ENCODE measurements around the gene AHCYL1. TPM values are rescaled to one million over a fixed set of nuclear protein-coding genes. Genes with fewer than 3 reads are reported as not detected.

The AHCYL1 gene
- total RNA-seq, 1 experiment from 2014 or later: 89.6 TPM

DNA sequence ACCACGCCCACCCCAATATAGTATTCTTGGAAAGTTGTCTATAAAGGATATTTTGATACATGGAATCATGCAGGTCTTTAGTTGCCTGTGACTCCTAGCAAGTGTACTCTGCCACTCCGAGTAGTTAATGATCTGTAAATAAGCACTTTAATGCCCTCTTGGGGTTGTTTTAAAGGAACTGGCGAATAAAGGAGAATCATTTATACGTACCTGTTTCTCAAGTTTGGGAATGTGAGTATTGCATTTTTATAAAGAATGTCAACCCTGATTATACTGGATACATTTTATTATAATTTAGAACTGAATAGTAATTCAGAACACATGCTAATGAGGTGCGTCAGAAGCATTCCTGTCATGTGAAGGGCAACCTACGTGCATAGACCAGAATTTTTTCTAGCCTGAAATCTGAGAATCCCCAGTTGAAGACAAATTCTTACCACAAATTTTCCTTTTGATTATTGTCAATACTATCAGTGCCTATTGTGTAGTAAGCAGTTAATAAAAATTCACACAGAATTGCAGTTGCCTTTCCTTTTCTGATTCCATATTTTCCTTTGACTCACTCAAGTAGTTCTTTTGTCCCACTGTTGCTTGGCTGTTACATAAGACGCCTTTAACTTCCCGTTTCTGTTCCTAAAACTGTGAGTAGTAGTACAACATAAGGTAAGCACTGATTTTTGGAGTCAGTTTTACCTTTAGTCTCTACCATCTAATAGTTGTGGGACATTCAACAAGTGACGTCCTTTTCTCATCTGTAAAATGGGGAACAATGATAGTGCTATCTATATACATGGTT, 5.1 kb downstream of the AHCYL1 start:
- CTCF ChIA-PET: no interaction called here
- H3K27ac ChIP-seq (ENCODE audit: low read depth, low read length, poor library complexity, severe bottlenecking): peak overlapping the region; percentile 53
- no TSS peak for BruUV-seq (replicated peaks)
- no peaks in the 10 kb centered on the region for H3K36me3 ChIP-seq (ENCODE audit: insufficient read depth, low read length, poor library complexity, severe bottlenecking)
- POLR2A ChIA-PET (ENCODE audit: low non-redundant PET): no interaction called here
- intact Hi-C loops (cut with micrococcal nuclease; ENCODE audit: unreplicated experiment): loop anchor here (5.0 kb wide), 1 partner anchor 347 kb away; no protein-coding TSS in a partner anchor
- TF ChIP-seq EZH2 (IDR thresholded peaks at IDR 0.05; ENCODE audit: borderline replicate concordance, low read depth, low read length, poor library complexity, severe bottlenecking): no peak
- TF ChIP-seq, protein P1, sequence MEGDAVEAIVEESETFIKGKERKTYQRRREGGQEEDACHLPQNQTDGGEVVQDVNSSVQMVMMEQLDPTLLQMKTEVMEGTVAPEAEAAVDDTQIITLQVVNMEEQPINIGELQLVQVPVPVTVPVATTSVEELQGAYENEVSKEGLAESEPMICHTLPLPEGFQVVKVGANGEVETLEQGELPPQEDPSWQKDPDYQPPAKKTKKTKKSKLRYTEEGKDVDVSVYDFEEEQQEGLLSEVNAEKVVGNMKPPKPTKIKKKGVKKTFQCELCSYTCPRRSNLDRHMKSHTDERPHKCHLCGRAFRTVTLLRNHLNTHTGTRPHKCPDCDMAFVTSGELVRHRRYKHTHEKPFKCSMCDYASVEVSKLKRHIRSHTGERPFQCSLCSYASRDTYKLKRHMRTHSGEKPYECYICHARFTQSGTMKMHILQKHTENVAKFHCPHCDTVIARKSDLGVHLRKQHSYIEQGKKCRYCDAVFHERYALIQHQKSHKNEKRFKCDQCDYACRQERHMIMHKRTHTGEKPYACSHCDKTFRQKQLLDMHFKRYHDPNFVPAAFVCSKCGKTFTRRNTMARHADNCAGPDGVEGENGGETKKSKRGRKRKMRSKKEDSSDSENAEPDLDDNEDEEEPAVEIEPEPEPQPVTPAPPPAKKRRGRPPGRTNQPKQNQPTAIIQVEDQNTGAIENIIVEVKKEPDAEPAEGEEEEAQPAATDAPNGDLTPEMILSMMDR (conservative IDR thresholded peaks at IDR 0.05; ENCODE audit: low read depth, low read length): no peak
- peaks cover 32% of the 10 kb centered on the region for H3K4me1 ChIP-seq (ENCODE audit: insufficient read depth, low read length, poor library complexity, severe bottlenecking)
- no peak for DNase-seq (ENCODE audit: low spot score)
- no peak overlapping the region for H3K4me3 ChIP-seq (ENCODE audit: low read depth, low read length, poor library complexity, severe bottlenecking)
- no peaks in the 10 kb centered on the region for H3K27me3 ChIP-seq (replicated peaks; ENCODE audit: insufficient read depth, low read depth, low read length, poor library complexity)
- no peaks in the 10 kb centered on the region for H3K9me3 ChIP-seq (ENCODE audit: low read depth, low read length, poor library complexity, severe bottlenecking)

DNA sequence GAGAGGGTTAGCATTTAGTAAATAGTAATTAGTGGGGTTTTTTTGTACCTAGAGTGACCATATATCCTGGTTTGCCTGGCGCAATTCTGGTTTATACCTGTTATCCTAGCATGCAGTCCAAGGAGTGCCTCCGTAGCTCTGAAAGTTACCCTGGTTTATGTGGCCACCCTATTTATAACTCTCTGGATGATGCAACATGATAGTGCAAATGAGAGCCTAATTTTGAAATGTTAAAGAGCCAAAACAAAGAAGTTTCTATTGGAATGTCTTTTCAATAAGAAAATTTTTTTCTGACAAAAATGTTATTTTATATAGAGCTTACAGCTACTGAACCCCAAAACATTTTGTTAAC, 5.7 kb downstream of the AHCYL1 start:
- no peak for TF ChIP-seq EZH2 (IDR thresholded peaks at IDR 0.05; ENCODE audit: borderline replicate concordance, low read depth, low read length, poor library complexity, severe bottlenecking)
- TF ChIP-seq, protein P1 (conservative IDR thresholded peaks at IDR 0.05; ENCODE audit: low read depth, low read length): no peak
- Histone ChIP-seq H3K4me1 (ENCODE audit: insufficient read depth, low read length, poor library complexity, severe bottlenecking) (peaks cover 32% of the 10 kb centered on the region), H3K27me3 (replicated peaks; ENCODE audit: insufficient read depth, low read depth, low read length, poor library complexity) (no peaks in the 10 kb centered on the region), H3K36me3 (ENCODE audit: insufficient read depth, low read length, poor library complexity, severe bottlenecking) (no peaks in the 10 kb centered on the region), H3K9me3 (ENCODE audit: low read depth, low read length, poor library complexity, severe bottlenecking) (no peaks in the 10 kb centered on the region), H3K27ac (ENCODE audit: low read depth, low read length, poor library complexity, severe bottlenecking) (peak overlapping the region; percentile 53), H3K4me3 (ENCODE audit: low read depth, low read length, poor library complexity, severe bottlenecking) (no peak overlapping the region)
- ChIA-PET CTCF (no interaction called here), POLR2A (ENCODE audit: low non-redundant PET) (no interaction called here)
- DNase-seq (ENCODE audit: low spot score): no peak
- intact Hi-C loops (cut with micrococcal nuclease; ENCODE audit: unreplicated experiment): no loop called here
- no TSS peak for BruUV-seq (replicated peaks)

DNA sequence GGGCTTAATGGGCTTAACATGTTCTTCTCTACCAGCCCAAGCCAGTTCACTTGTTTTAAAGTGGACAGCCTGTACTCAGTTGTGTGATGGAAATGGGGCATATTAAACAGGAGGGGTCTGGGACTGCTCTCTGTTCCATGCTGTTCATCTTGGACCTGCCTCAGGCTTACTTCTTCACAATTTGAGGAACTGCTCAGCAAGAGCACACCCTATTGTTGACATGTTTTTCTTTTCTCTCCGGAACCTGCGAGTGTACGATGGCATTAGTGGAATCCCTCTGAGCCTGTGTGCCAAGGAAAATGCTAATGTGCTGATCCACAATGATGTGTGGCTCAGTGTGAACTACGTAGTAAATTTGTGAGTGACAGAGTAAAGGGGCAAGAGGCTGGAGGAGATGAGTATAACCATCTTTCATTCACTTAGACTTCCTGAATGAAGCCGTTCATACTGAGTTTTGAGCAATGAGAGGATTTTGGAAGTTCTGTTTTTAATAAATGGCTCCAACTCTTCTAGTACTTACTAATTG, 6.9 kb downstream of the AHCYL1 start:
- DNase-seq (ENCODE audit: low spot score): no peak
- Histone ChIP-seq H3K27ac (ENCODE audit: low read depth, low read length, poor library complexity, severe bottlenecking) (no peak overlapping the region), H3K9me3 (ENCODE audit: low read depth, low read length, poor library complexity, severe bottlenecking) (no peaks in the 10 kb centered on the region), H3K4me1 (ENCODE audit: insufficient read depth, low read length, poor library complexity, severe bottlenecking) (peaks cover 21% of the 10 kb centered on the region), H3K36me3 (ENCODE audit: insufficient read depth, low read length, poor library complexity, severe bottlenecking) (no peaks in the 10 kb centered on the region), H3K27me3 (replicated peaks; ENCODE audit: insufficient read depth, low read depth, low read length, poor library complexity) (no peaks in the 10 kb centered on the region), H3K4me3 (ENCODE audit: low read depth, low read length, poor library complexity, severe bottlenecking) (no peak overlapping the region)
- CTCF ChIA-PET: no interaction called here
- intact Hi-C loops (cut with micrococcal nuclease; ENCODE audit: unreplicated experiment): no loop called here
- POLR2A ChIA-PET (ENCODE audit: low non-redundant PET): no interaction called here
- no peak for TF ChIP-seq EZH2 (IDR thresholded peaks at IDR 0.05; ENCODE audit: borderline replicate concordance, low read depth, low read length, poor library complexity, severe bottlenecking)
- TF ChIP-seq, protein P1 (conservative IDR thresholded peaks at IDR 0.05; ENCODE audit: low read depth, low read length): no peak
- no TSS peak for BruUV-seq (replicated peaks)

All from A673 (cell line).